ENCODE results near the gene SLC29A1. TPM values are rescaled to one million over a fixed set of nuclear protein-coding genes. Genes with fewer than 3 reads are reported as not detected.
"Not testable (repeated sequence)": the region's sequence is repeated elsewhere in the genome, so short reads cannot be mapped to it uniquely, and the experiment has no call there.

Gene SLC29A1
- polyA plus RNA-seq, 2 of the 4 experiments (the other 2 are of a cell fraction): 45.6 to 72.3 TPM

DNA sequence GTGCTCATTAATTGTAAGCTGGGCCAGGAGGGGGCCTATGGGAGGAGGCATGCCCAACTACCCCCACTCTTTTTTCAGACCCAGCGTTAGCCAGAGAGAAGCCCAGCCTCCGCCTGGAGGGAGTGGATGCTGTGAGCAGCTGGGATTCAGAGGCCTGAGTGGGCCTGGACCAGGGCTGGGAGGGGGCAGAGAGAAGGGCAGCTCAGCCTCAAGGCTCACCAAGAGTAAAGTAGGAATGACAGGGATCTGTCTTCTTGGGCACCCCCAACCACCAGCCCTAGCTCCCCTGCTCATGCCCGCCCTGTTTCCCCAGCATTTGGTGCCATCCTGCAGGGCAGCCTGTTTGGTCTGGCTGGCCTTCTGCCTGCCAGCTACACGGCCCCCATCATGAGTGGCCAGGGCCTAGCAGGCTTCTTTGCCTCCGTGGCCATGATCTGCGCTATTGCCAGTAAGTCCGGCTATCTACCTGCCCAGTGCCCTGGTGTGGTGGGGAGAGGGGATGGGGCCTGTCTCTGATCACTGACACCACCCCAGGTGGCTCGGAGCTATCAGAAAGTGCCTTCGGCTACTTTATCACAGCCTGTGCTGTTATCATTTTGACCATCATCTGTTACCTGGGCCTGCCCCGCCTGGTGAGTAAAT, 6.8 kb downstream of the SLC29A1 start:
- Histone ChIP-seq H3K4me2 (no peak overlapping the region), H3K9me3 (no peaks in the 10 kb centered on the region), H3K4me3 (no peak overlapping the region), H3K4me1 (peaks cover 31% of the 10 kb centered on the region), H3K27ac (no peak overlapping the region)
- POLR2A ChIA-PET: interaction anchor here (0.6 kb wide), 1 partner anchor 85 kb away, joined by 3 read pairs; no protein-coding TSS in a partner anchor
- TF ChIP-seq CHD2 (IDR thresholded peaks at IDR 0.05; ENCODE audit: low read length, partially characterized antibody): no peak
- TF ChIP-seq NPAS2 (CRISPR knock-in tag; IDR thresholded peaks at IDR 0.05; ENCODE audit: borderline replicate concordance): no peak
- TF ChIP-seq TP53 (CRISPR knock-in tag; IDR thresholded peaks at IDR 0.05): no peak
- TF ChIP-seq HDAC2 (IDR thresholded peaks at IDR 0.05): no peak
- TF ChIP-seq RCOR1 (IDR thresholded peaks at IDR 0.05; ENCODE audit: low read depth, low read length): no peak
- TF ChIP-seq PHF8 (IDR thresholded peaks at IDR 0.05; ENCODE audit: borderline replicate concordance, low read depth): no peak
- CTCF ChIA-PET: interaction anchor here (0.8 to 1.8 kb wide), 3 partner anchors 9 to 133 kb away, joined by 4 to 6 read pairs (median 5); no protein-coding TSS in a partner anchor
- ATAC-seq (no peak), FAIRE-seq (no peak), DNase-seq (ENCODE audit: low read depth in 1 of 2, low spot score in 1 of 2) (no peak)
- WGBS (ENCODE audit: missing lambda C conversion rate): 67% methylated on average over 2 of the region's 10 CpGs

DNA sequence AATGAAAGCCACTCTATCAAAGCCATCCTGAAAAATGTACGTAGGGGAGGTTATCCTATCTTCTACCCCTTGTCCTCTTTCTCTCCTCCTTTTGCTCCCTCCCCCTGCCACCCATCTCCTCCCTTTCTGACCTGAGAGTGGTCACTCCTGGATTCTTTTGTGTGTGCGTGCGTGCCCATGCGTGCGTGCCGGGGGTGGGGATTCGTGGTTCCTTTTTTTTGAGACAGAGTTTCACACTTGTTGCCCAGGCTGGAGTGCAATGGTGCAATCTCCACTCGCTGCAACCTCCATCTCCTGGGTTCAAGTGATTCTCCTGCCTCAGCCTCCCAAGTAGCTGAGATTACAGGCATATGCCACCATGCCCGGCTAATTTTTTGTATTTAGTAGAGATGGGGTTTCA, 8.0 kb downstream of the SLC29A1 start:
- H3K4me2 ChIP-seq; H3K4me3 ChIP-seq; FAIRE-seq; H3K9me3 ChIP-seq; DNase-seq (ENCODE audit: low read depth in 1 of 2, low spot score in 1 of 2); POLR2A ChIA-PET; H3K27ac ChIP-seq; ATAC-seq: not testable (repeated sequence)
- peaks cover 27% of the 10 kb centered on the region for H3K4me1 ChIP-seq
- 94% methylated on average over 9 of the region's 9 CpGs for WGBS (ENCODE audit: missing lambda C conversion rate)
- CTCF ChIA-PET: interaction anchor here (8.4 kb wide), 1 partner anchor 7 kb away, joined by 111 read pairs; the partner anchor contains the start of gene SLC29A1

DNA sequence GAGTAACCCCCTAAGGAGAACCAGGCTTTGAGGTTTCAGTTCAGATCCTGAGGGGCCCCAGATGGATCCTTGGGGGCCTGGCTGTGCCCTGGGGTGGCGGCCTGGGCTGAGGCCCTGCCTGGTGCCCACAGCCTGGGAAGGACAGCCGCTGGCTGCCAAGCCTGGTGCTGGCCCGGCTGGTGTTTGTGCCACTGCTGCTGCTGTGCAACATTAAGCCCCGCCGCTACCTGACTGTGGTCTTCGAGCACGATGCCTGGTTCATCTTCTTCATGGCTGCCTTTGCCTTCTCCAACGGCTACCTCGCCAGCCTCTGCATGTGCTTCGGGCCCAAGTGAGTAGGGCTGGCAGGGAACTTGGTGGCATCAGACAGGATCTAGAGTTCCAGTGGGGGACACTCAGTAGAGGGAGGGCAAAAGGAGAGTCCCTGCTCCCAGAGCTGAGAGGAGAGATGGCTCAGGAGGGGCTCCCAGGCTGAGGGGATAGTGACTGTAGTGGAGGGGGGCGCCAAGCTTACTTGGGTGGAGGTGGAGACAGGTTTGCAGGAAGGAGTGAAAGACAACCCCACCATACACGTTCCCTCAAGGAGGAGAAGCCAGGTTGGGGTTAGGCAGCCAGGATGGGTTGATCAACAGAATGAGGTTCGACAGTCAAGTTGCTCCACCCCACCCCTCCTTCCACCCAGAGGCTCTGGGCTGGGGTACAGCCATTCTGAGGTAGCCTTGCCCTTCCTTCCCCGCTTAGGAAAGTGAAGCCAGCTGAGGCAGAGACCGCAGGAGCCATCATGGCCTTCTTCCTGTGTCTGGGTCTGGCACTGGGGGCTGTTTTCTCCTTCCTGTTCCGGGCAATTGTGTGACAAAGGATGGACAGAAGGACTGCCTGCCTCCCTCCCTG, 9.5 kb downstream of the SLC29A1 start:
- 90% methylated on average over 11 of the region's 16 CpGs for WGBS (ENCODE audit: missing lambda C conversion rate)
- TF ChIP-seq, protein P1, sequence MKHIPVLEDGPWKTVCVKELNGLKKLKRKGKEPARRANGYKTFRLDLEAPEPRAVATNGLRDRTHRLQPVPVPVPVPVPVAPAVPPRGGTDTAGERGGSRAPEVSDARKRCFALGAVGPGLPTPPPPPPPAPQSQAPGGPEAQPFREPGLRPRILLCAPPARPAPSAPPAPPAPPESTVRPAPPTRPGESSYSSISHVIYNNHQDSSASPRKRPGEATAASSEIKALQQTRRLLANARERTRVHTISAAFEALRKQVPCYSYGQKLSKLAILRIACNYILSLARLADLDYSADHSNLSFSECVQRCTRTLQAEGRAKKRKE (CRISPR knock-in tag; IDR thresholded peaks at IDR 0.05; ENCODE audit: low read depth): no peak
- no peak for TF ChIP-seq FOXS1 (CRISPR knock-in tag; IDR thresholded peaks at IDR 0.05)
- no peak for TF ChIP-seq HOXB5 (CRISPR knock-in tag; IDR thresholded peaks at IDR 0.05)
- TF ChIP-seq CHD2 (IDR thresholded peaks at IDR 0.05; ENCODE audit: low read length, partially characterized antibody): no peak
- TF ChIP-seq NFE2L2 (conservative IDR thresholded peaks at IDR 0.05; ENCODE audit: low read length): no peak
- no peak for TF ChIP-seq ZC3H11A (IDR thresholded peaks at IDR 0.05)
- TF ChIP-seq, protein P2, sequence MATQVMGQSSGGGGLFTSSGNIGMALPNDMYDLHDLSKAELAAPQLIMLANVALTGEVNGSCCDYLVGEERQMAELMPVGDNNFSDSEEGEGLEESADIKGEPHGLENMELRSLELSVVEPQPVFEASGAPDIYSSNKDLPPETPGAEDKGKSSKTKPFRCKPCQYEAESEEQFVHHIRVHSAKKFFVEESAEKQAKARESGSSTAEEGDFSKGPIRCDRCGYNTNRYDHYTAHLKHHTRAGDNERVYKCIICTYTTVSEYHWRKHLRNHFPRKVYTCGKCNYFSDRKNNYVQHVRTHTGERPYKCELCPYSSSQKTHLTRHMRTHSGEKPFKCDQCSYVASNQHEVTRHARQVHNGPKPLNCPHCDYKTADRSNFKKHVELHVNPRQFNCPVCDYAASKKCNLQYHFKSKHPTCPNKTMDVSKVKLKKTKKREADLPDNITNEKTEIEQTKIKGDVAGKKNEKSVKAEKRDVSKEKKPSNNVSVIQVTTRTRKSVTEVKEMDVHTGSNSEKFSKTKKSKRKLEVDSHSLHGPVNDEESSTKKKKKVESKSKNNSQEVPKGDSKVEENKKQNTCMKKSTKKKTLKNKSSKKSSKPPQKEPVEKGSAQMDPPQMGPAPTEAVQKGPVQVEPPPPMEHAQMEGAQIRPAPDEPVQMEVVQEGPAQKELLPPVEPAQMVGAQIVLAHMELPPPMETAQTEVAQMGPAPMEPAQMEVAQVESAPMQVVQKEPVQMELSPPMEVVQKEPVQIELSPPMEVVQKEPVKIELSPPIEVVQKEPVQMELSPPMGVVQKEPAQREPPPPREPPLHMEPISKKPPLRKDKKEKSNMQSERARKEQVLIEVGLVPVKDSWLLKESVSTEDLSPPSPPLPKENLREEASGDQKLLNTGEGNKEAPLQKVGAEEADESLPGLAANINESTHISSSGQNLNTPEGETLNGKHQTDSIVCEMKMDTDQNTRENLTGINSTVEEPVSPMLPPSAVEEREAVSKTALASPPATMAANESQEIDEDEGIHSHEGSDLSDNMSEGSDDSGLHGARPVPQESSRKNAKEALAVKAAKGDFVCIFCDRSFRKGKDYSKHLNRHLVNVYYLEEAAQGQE (IDR thresholded peaks at IDR 0.05): no peak
- TF ChIP-seq ESRRA (IDR thresholded peaks at IDR 0.05; ENCODE audit: borderline replicate concordance, low read length): no peak
- TF ChIP-seq, protein P3, sequence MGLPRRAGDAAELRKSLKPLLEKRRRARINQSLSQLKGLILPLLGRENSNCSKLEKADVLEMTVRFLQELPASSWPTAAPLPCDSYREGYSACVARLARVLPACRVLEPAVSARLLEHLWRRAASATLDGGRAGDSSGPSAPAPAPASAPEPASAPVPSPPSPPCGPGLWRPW (IDR thresholded peaks at IDR 0.05): no peak
- no peak for TF ChIP-seq MAFK (IDR thresholded peaks at IDR 0.05; ENCODE audit: partially characterized antibody)
- TF ChIP-seq PHF8 (IDR thresholded peaks at IDR 0.05; ENCODE audit: borderline replicate concordance, low read depth): no peak
- TF ChIP-seq, protein P4, sequence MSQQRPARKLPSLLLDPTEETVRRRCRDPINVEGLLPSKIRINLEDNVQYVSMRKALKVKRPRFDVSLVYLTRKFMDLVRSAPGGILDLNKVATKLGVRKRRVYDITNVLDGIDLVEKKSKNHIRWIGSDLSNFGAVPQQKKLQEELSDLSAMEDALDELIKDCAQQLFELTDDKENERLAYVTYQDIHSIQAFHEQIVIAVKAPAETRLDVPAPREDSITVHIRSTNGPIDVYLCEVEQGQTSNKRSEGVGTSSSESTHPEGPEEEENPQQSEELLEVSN (IDR thresholded peaks at IDR 0.05; ENCODE audit: borderline replicate concordance, low read depth): no peak
- TF ChIP-seq ZNF302 (CRISPR knock-in tag; IDR thresholded peaks at IDR 0.05): no peak
- TF ChIP-seq FOSB (CRISPR knock-in tag; IDR thresholded peaks at IDR 0.05): no peak
- no peak for TF ChIP-seq JUN (IDR thresholded peaks at IDR 0.05)
- FAIRE-seq: no peak
- Histone ChIP-seq H3K4me3 (no peak overlapping the region), H3K27ac (no peak overlapping the region), H3K4me1 (peaks cover 32% of the 10 kb centered on the region), H3K9me3 (no peaks in the 10 kb centered on the region), H3K4me2 (no peak overlapping the region)
- ChIA-PET CTCF (interaction anchor here (1.0 to 8.4 kb wide), 6 partner anchors 9 to 60 kb away, joined by 3 to 111 read pairs (median 20); partner anchors contain the start of genes HSP90AB1 and SLC29A1), POLR2A (no interaction called here)
- DNase-seq (ENCODE audit: low read depth in 1 of 2, low spot score in 1 of 2): no peak
- no peak for ATAC-seq
